ENCODE results near the gene FAM135A.
"Not testable (repeated sequence)": the region's sequence is repeated elsewhere in the genome, so short reads cannot be mapped to it uniquely, and the experiment has no call there.

FAM135A gene

GRCh38 chr6:70547905-70548304 is 134.6 kb downstream of the FAM135A start:
- DNase-seq (ENCODE audit: low read depth in 3 of 3) = no peak

- DNase-seq (ENCODE audit: low read depth in 3 of 3) = no peak
These were observed 136.0 kb downstream of the FAM135A start for GRCh38 chr6:70549327-70549726.

- DNase-seq (ENCODE audit: low read depth in 3 of 3) = no peak
These were observed 138.3 kb downstream of the FAM135A start for GRCh38 chr6:70551566-70551965.

GRCh38 chr6:70552286-70552940 is 139.1 kb downstream of the FAM135A start:
- DNase-seq (ENCODE audit: low read depth in 3 of 3) = not testable (repeated sequence)

GRCh38 chr6:70552974-70553373 is 139.7 kb downstream of the FAM135A start:
- DNase-seq (ENCODE audit: low read depth in 3 of 3) = no peak

- DNase-seq (ENCODE audit: low read depth in 3 of 3) = no peak
These were observed 144.7 kb downstream of the FAM135A start for GRCh38 chr6:70557998-70558397.

GRCh38 chr6:70562401-70562800 is 149.1 kb downstream of the FAM135A start:
- not testable (repeated sequence) for DNase-seq (ENCODE audit: low read depth in 3 of 3)

- no peak for DNase-seq (ENCODE audit: low read depth in 3 of 3)
These were observed 150.2 kb downstream of the FAM135A start for GRCh38 chr6:70563530-70563929.

GRCh38 chr6:70566751-70567382 is 153.6 kb downstream of the FAM135A start, which contains the start of gene SDHAF4:
Gene SDHAF4, plus strand, starts transcription at chr6:70566930. Its CDS starts 11 bp downstream, at chr6:70566941.
- DNase-seq (ENCODE audit: low read depth in 3 of 3) = peak; percentile 90 to 94 (median 91)

- DNase-seq (ENCODE audit: low read depth in 3 of 3) = no peak
These were observed 161.3 kb downstream of the FAM135A start for GRCh38 chr6:70574643-70575042.

- DNase-seq (ENCODE audit: low read depth in 3 of 3) = no peak
These were observed 162.7 kb downstream of the FAM135A start for GRCh38 chr6:70575899-70576495.

GRCh38 chr6:70586114-70586513 is 172.8 kb downstream of the FAM135A start:
- no peak for DNase-seq (ENCODE audit: low read depth in 3 of 3)

- DNase-seq (ENCODE audit: low read depth in 3 of 3) = no peak
These were observed 177.1 kb downstream of the FAM135A start for GRCh38 chr6:70590400-70590799.

- no peak for DNase-seq (ENCODE audit: low read depth in 3 of 3)
These were observed 179.2 kb downstream of the FAM135A start for GRCh38 chr6:70592391-70593117.

GRCh38 chr6:70593118-70593486 is 179.8 kb downstream of the FAM135A start:
- no peak for DNase-seq (ENCODE audit: low read depth in 3 of 3)

- no peak for DNase-seq (ENCODE audit: low read depth in 3 of 3)
These were observed 185.9 kb downstream of the FAM135A start for GRCh38 chr6:70599187-70599586.

- no peak for DNase-seq (ENCODE audit: low read depth in 3 of 3)
These were observed 187.7 kb downstream of the FAM135A start for GRCh38 chr6:70601014-70601413.

GRCh38 chr6:70604254-70604653 is 190.9 kb downstream of the FAM135A start:
- DNase-seq (ENCODE audit: low read depth in 3 of 3) = no peak

- DNase-seq (ENCODE audit: low read depth in 3 of 3) = not testable (repeated sequence)
These were observed 194.1 kb downstream of the FAM135A start for GRCh38 chr6:70607371-70607770.

GRCh38 chr6:70609181-70609580 is 195.9 kb downstream of the FAM135A start:
- DNase-seq (ENCODE audit: low read depth in 3 of 3) = not testable (repeated sequence)

Measured in stimulated activated CD4-positive, alpha-beta T cell treated with anti-CD3 and anti-CD28 coated beads, TNF-alpha, amount 100 ng/mL, for 4 hours (primary cell).